AG09319 (cell line): Measurements from ENCODE around the gene GALNT15.
A peak's percentile ranks its signal among the peaks of the same experiment; 100 is the strongest.

ENCODE experiments used
- DNase-seq: peaks from one replicate; pipeline ENCODE4 v3.0.0-alpha.2; 2010; ENCODE audit warnings: low read depth; ENCODE audit errors: extremely low read depth
- TF ChIP-seq, protein P1 (sequence below): IDR thresholded peaks from 2 replicates; pipeline ENCODE4 v1.5.1; 2011; ENCODE audit warnings: low read depth, mild to moderate bottlenecking, inconsistent platforms, low read length, moderate library complexity

GALNT15 gene

DNA sequence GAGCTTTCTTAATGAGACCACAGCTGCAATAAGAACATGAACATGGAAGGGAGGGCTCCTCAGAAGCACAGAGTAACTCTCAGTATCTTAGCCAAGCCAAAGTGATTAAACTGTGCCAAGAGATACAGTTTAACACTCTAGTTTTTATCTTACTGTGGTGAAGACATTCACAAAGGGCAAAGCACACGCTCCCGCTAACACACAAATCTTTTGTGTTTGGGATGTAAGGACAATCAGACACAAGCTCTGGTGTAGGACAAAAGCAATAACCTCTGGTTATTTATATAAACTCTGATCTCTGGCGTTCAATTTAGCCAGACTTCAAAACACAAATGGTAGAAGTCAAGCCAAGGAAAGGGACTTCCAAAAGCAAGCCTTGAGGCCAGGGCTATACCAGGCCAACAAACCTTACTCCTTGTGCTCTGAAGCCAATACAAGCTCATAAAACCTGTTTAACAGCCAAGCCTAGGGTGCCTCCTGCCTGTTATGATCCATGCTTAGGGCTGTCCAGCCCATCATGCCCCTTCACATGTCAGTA, 62.4 kb downstream of the GALNT15 start:
- TF ChIP-seq, protein P1, sequence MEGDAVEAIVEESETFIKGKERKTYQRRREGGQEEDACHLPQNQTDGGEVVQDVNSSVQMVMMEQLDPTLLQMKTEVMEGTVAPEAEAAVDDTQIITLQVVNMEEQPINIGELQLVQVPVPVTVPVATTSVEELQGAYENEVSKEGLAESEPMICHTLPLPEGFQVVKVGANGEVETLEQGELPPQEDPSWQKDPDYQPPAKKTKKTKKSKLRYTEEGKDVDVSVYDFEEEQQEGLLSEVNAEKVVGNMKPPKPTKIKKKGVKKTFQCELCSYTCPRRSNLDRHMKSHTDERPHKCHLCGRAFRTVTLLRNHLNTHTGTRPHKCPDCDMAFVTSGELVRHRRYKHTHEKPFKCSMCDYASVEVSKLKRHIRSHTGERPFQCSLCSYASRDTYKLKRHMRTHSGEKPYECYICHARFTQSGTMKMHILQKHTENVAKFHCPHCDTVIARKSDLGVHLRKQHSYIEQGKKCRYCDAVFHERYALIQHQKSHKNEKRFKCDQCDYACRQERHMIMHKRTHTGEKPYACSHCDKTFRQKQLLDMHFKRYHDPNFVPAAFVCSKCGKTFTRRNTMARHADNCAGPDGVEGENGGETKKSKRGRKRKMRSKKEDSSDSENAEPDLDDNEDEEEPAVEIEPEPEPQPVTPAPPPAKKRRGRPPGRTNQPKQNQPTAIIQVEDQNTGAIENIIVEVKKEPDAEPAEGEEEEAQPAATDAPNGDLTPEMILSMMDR: no peak
- no peak for DNase-seq

DNA sequence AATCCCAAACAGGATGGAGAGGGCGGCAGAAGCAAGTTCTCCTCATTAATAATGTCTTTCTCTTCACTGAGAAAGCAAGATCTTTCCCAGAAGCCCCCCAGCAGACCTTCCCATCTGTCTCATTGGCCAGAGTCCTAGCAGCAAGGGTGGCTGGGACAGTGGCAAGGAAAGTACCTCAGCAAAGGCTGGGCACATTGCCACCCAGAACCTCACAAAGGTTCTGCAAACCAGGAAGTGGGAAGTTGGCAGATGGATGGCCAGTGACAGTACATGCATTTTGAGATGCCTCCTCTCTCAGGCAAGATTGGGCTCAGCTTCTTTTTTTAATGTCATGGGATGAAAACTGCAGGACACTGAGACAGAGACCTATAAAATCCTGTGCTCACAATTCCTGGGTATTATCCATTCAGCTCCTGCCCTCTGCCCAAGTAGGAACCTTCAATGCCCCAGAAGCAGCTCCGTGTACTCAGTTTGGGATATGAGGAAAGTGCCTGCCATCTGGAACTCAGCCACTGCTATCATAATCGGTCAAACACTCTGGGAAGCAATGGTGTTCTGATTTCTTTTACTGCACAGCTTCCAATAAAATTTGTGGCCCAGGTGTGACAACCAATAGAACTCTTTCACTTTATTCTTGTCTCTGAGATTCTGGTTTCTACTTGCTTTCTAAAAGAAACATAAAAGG, 64.7 kb downstream of the GALNT15 start:
- no peak for DNase-seq
- TF ChIP-seq, protein P1: no peak

DNA sequence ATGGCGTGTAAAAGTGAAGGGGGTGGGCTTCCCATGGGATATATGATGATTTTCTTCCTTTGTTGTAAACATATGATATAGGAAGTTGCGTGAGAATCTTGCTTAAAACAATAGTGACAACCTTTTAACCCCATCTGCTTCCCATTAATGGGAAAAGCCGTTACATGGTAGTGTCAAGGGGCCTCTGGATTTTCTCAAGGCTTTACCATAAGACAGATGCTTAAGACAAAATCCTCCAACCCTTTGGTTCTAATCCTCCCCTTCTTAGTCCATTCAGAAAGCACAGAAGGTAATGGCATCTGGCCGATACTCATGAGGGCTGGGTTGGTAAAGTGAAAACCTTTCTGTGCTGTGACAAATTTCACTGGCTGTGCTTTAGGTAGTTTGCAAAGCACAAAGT, 65.3 kb downstream of the GALNT15 start:
- TF ChIP-seq, protein P1: no peak
- no peak for DNase-seq

DNA sequence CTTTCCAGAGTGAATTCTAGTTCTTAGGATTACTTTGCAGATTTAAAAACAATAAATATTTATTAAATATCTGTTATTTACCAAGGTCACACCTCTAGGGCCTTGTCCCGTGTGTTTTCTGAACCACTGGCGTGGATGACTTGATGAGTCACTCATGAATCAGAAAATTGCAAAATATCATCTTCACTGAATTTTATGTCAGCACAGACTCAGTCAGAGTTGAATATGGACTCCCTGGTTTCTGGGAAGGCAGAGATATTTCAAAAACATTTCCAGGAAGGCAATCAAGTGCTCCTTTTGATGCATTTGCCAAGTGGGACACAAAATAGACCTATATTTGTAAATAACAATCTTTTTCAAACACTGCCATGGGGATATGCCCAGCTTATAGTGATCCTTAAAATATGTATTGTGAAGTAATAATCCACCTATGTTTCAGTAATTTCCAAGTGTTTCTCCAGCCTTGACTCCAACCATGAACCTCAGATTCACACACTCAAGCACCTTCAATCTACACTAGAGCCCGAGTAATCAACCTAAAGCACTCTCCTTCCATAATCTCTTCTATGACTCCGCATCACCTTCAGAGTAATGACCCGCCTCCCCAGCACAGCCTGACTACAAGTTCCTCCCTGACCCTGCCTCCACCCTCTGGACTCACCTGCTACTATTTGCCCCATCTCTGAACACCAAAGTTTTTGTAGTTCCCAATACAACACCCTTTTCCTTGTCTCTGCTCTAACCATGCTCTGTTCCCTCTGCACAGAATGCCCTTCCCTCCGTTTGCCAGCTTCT, 65.9 kb downstream of the GALNT15 start:
- TF ChIP-seq, protein P1: no peak
- DNase-seq: peak; percentile 30

DNA sequence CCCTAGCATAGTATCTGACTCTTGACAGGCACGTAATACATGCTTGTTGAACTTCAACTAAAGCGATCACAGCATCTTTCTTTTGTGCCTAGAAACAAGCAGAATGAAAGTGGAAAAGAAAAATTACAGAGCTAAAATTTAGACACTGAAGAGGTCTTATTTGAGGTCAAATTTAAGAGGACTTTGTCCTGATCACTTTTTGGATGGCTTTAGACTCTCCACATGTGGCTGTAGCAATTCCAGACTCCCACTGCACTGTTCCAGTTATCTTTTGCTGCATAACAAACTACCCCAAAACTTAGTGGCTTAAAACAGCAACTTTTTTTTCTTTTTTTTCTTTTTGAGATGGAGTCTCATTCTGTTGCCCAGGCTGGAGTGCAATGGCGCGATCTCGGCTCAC, 66.7 kb downstream of the GALNT15 start:
- TF ChIP-seq, protein P1: no peak
- DNase-seq: no peak

DNA sequence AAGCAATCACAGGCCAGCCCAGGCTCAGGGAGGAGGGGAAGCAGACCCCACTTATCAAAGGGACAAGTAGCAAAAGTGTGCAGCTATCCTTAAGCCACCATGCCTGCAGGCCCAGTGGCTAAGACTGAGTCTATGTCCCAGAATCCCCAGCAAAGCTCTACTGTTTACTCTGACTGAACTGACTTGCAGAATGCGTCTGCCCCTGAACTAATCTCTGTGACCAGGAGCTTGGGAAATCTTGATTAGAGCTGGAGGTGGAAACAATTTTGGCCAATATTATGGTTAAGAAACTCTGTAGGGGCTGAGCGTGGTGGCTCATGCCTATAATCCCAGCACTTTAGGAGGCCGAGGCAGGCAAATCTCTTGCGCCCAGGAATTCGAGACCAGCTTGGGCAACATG, 67.7 kb downstream of the GALNT15 start:
- DNase-seq: no peak
- TF ChIP-seq, protein P1: no peak
